NCI-H1694 (cell line): ENCODE measurements around the gene CDC42BPA.

ENCODE experiments used
- DNase-seq: peaks from one replicate; lab custom pipeline; 2025; lab: John Stamatoyannopoulos, UW

The CDC42BPA gene

GRCh38 chr1:227333423-227333822 is 15.1 kb upstream of the CDC42BPA start:
- DNase-seq, result no peak

DNA sequence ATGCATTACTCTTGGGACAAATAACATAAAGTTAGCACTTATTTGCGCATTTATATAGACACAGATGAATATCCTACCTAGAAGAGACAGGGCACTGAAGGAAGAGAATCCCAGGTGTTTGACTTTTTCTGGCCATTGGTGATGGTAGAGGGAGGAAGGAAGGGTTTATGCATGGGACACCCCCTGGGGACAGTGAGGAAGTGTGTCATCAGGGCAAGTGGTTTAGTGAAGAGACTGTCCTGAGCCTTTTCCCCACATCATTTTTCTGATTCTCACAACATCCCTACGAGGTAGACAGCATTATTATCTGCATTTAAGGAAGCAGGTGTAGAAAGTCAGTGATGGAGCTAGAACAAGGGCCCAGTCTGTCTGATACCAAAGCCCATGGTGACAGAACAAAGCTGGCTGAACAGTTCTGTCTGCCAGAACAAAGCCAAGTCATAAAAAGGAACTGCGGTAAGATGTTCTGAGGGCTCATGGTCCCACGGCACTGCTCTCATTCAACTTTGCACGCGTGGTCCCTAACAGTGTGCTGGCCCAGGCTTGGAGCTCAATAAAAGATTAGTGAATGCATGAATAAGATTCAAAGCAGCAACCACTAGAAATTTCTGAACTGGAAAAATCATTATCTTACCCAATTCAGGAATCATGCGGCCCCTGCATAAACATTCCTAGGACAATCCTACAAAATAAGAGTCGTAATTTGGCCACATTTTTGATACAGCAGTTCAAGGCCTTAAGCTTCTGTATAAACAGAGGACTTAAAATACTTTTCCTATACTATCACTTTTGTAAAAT is 12.2 kb upstream of the CDC42BPA start:
- DNase-seq, result no peak

GRCh38 chr1:227328405-227329019 is 10.2 kb upstream of the CDC42BPA start:
- DNase-seq, result no peak

- DNase-seq, result no peak
These were observed 6.9 kb upstream of the CDC42BPA start for GRCh38 chr1:227325156-227325555.

- DNase-seq, result no peak
These were observed 5.6 kb upstream of the CDC42BPA start for GRCh38 chr1:227323967-227324268.

DNA sequence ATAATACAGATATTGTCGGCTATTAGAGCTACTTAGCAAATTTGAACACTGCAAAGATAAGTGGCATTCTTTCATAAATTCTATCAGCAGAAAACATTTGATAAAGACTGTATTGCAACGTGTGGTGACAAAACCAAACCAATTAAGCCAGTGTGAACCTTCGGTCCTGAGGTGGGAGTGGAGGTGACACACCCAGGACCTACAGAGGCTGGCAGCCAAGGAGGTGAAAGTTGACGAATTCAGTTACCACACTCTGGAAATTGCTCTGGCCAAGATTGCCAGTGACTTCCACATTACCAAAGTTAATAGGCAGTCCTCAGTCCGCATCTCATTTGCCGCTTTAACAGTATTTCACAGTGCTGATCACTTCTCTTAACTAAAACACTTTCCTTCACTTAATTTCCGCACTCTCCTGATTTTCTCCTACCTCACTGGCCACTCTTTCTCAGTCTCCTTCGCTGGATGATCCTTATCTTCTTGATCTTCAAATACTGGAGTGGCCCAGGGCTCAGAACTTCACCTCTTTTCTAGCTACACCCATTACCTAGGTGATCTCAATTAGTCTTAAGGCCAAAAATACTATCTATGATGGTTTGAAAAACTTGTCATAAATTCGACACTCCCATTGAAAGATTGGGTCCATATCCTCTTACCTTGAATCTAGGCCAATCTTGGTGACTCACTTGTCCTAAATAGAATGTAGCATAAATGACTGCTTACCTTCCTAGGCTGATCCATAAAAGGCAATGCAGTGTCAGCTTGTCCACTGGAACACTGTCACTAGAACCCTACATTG is 5.1 kb upstream of the CDC42BPA start:
- DNase-seq, result no peak

DNA sequence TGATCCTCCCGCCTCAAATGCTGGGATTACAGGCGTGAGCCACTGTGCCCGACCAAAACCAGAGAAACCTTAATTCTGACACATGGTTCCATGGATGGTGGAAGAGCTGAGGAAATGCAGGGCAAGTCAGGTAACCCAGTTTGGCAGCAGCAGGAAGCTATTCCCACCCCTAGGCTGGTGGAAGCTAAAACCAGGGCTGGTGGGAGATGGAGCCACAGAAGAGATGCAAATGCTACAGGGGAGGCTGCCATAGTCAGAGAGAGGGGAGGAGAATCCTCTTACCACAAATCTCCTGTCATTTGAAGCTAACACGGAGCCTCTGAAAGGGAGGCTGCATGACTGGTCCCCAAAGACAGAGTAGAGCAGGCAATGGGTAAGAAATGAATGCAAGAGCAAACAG is 4.1 kb upstream of the CDC42BPA start:
- no peak for DNase-seq

DNA sequence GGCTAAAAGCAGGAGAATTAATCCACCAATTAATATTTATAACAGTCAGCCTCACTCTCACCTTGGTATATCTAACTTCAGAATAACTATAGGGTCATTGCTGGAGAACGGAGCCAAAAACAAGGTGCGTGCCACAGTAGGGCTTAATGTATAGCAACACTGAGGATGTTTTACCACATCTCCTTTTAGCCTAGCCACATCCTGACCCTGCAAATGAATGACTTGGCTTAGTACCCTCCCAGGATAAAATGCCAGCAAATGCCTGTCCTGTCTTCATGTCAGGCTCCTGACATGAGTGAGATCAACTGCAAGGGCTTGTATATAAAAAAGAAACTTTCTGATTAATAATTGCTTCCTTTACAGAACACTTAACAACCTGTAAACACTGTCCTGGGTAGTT is 2.7 kb upstream of the CDC42BPA start:
- no peak for DNase-seq

DNA sequence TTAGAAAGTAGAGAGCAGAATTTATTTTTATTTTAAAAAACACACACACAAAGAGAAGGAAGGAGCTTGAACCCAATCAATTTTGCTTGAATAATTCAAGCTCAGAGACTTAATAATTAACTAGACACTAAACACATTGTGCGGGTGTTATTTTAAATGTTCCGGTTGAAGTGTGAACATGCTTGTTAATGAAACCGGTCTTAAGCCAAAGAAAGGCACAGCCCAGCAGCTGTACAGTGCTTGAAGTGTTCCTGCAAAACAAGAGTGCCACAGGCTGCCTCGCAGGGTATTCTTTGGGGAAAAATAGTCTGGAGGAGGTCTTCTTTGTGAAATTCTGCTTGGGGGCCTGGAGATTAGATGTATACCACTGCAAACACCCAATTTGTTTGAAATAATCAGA is 2.2 kb upstream of the CDC42BPA start:
- no peak for DNase-seq

DNA sequence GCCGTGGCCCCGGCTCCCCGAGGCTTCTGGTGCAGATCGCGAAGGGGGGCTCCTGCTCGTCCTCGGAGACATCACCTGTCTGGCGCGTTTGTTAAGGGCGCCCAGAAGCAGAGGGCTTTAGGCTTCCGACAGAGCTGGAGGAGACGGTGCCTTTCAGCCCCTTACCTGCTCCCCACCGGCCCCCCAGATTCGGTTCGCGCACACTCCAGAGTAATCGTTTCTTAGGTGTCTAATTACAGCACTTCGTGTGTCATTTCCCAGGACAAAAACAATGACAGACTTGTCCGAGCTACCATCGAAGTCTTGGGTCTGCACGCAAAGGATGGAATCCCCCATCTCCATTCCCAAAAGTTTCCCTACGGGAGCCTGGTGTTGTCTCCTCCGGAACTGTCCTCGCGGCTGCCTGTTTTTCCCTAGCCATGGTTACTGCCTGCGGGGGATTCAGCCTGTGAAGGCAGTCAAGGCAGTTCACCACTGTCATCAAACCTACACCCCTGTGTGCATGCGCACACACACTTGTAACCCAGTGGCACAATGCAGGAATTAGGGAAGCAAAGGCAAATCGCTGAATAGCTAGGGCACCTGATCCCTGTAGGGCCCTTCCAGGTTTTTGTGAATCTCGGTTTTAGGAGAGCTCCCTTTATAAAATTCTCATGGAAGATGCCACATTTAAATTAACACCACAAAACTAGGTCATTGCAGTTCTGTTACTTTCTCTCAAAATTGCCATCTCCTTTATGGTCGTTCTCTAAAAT is 738 bp upstream of the CDC42BPA start:
- DNase-seq, result no peak

DNA sequence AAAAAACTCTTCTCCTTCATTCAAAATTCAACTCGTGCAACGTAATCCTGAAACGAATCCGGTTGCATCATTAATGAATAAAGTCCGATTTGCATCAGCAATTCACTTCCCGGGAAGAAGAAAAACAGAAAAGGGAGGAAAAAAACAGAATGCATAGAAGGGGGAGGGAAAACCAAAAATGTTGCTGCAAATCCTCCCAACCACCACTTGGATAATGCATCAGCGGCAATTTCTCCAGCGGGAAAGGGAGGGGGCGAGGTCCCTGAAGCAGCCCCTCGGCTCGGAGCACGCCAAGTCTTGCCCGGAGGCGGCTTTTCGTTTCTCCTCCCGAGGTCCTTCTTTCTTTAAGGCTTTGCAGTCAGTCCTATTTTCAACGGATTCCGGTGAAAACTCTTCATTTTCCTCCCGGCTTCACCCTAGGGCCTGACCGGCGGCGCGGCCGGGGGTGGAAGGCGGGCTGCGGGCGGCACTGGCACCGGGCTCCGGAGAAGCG is 723 bp downstream of the CDC42BPA start:
- DNase-seq, result peak; percentile 32

GRCh38 chr1:227317011-227317451 is 1.3 kb downstream of the CDC42BPA start:
- no peak for DNase-seq

- DNase-seq, result no peak
These were observed 1.8 kb downstream of the CDC42BPA start for GRCh38 chr1:227316456-227316855.

- DNase-seq, result no peak
These were observed 2.5 kb downstream of the CDC42BPA start for GRCh38 chr1:227315629-227316346.

GRCh38 chr1:227314014-227314848 is 4.1 kb downstream of the CDC42BPA start:
- DNase-seq, result no peak

GRCh38 chr1:227312361-227313025 is 5.8 kb downstream of the CDC42BPA start:
- DNase-seq, result no peak

GRCh38 chr1:227311389-227312001 is 6.8 kb downstream of the CDC42BPA start:
- no peak for DNase-seq

DNA sequence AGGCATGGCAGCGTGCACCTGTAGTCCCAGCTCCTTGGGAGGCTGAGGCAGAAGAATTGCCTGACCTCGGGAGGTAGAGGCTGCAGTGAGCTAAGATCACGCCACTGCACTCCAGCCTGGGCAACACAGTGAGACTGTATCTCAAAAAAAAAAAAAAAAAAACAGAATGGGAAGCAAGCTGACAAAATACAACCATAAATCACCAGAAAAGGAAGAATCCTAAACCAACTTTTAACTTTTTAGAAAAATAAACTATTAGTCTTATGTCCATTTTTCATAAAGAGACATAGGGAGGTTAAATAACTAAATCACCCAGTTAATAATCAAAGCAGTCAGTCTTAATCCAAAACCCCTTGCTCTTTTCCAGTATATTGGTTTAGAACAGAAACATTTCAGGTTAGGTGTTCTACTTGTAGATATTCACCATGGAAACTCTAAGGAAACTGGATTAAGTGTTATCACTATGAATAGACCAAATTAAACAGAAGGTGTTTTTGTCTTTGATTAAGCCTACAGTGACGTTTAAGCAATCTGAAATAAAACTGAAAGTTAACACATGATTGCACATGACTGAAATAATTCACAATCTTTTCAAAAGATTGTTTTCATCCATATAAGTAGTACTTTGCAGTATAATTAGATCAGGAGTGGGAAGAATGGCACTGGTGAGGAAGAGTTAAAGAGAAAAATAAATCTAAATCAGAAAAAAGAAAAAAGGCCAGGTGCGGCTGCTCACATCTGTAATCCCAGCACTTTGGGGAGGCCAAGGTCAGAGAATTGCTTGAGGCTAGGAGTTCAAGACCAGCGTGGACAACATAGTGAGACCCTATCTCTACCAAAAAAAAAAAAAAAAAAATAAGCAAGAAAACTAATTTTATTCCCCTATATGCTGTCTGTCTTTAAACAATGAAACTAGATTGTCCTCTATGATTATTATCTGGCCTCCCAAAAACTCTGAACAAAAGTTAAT is 9.6 kb downstream of the CDC42BPA start:
- DNase-seq, result no peak
